Activated CD8-positive, alpha-beta T cell treated with anti-CD3 and anti-CD28 coated beads for 36 hours (primary cell): ENCODE measurements around the gene FRMD7. TPM values are rescaled to one million over a fixed set of nuclear protein-coding genes. Genes with fewer than 3 reads are reported as not detected.
"Not testable (repeated sequence)": the region's sequence is repeated elsewhere in the genome, so short reads cannot be mapped to it uniquely, and the experiment has no call there.

ENCODE experiments used
- ATAC-seq: fragments of 200-7000 bp; cut with Tn5 transposase; one replicate; pipeline ENCODE4 v1.10.0; 2021; ENCODE audit warnings: mild to moderate bottlenecking, moderate library complexity
- CTCF ChIA-PET: fragments of 350-600 bp; sonication (Branson Sonifier 250); formaldehyde crosslinking; loops from one replicate; lab custom pipeline; 2021; ENCODE audit warnings: antibody characterized with exemption; lab: Charles Lee
- POLR2A ChIA-PET: fragments of 350-600 bp; sonication (Branson Sonifier 250); formaldehyde crosslinking; loops from one replicate; lab custom pipeline; 2021; ENCODE audit warnings: antibody characterized with exemption; lab: Charles Lee
- DNase-seq: peaks from one replicate; pipeline ENCODE4 v3.0.0-alpha.2; 2020
- H3K27ac Mint-ChIP-seq: one replicate; pipeline ENCODE4 v1.8.0; 2021; ENCODE audit warnings: mild to moderate bottlenecking, mixed read lengths
- H3K27me3 Mint-ChIP-seq: one replicate; pipeline ENCODE4 v1.8.0; 2021; ENCODE audit warnings: mixed read lengths
- H3K36me3 Mint-ChIP-seq: one replicate; pipeline ENCODE4 v1.8.0; 2021; ENCODE audit warnings: low read depth, mixed read lengths
- H3K4me1 Mint-ChIP-seq: one replicate; pipeline ENCODE4 v1.8.0; 2021; ENCODE audit warnings: low read depth, mixed read lengths
- H3K4me3 Mint-ChIP-seq: one replicate; pipeline ENCODE4 v1.8.0; 2021; ENCODE audit warnings: mild to moderate bottlenecking, moderate library complexity, mixed read lengths
- H3K9me3 Mint-ChIP-seq: one replicate; pipeline ENCODE4 v1.8.0; 2021; ENCODE audit warnings: mixed read lengths
- CTCF ChIP-seq: fragments of 200-600 bp; IDR thresholded peaks from one replicate; pipeline ENCODE4 v1.8.0; 2022; ENCODE audit warnings: antibody characterized with exemption, mild to moderate bottlenecking
- intact Hi-C: fragments of 100-400 bp; cut with micrococcal nuclease; formaldehyde crosslinking; loops from one replicate; pipeline ENCODE4 v1.10.0; 2022
- total RNA-seq, 2 experiments: library from RNA; stranded (reverse); gene quantifications; one replicate each; pipeline ENCODE4 v1.2.3, GENCODE V29; 2021

The FRMD7 gene
- total RNA-seq, 2 experiments from 2014 or later, result not detected

DNA sequence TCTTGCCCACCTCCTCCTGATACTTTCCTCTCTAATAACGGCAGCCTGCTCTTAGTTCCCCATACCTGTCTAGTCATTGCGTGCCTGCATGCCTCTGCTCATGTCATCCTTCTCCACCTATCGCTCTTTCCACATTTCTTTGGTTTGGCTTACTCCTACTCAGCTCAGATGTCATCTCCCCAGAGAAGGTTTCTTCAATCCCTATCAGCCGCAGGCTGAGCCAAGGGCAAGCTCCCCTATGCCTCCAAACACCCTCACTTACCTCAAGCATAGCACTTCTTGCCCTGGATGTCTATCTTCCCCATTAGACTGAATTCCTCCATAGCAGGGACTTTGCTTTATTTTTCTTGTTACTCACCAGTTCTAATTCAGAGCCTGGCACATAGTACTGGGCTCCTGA is 26.6 kb downstream of the FRMD7 start:
- CTCF ChIA-PET, result interaction anchor here (2.9 kb wide), 1 partner anchor 9 kb away, joined by 13 read pairs; no protein-coding TSS in a partner anchor
- H3K9me3 Mint-ChIP-seq, result no peaks in the 10 kb centered on the region
- H3K36me3 Mint-ChIP-seq, result no peaks in the 10 kb centered on the region

DNA sequence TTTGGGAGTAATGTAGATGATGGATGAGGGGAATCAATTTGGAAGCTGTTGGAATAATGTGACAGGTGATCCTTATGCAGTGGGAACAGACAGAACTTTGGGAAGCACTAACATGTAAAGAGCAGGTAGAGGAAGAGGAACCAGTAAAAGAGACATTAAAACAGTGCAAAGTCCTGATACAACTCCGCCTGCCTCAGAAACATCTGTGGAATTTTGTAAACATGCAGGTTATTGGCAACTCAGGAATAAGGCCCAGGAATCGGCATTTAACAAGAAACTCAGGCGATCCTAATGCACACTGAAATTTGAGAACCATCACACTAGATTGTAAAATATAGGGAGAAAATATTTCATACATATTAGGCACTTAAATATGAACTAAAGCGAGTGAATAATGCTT is 29.1 kb downstream of the FRMD7 start:
- POLR2A ChIA-PET, H3K4me1 Mint-ChIP-seq, CTCF ChIA-PET, H3K27me3 Mint-ChIP-seq, H3K36me3 Mint-ChIP-seq, H3K4me3 Mint-ChIP-seq, H3K27ac Mint-ChIP-seq, ATAC-seq, H3K9me3 Mint-ChIP-seq, DNase-seq: not testable (repeated sequence)
- intact Hi-C loops, result loop anchor here (10.0 kb wide), 1 partner anchor 516 kb away; no protein-coding TSS in a partner anchor

More for the DNA sequence above, 26.6 kb downstream of the FRMD7 start:
- Mint-ChIP-seq H3K27ac (no peak overlapping the region), H3K4me3 (no peak overlapping the region), H3K27me3 (no peaks in the 10 kb centered on the region), H3K4me1 (no peaks in the 10 kb centered on the region)
- DNase-seq (no peak), ATAC-seq (no peak)
- no peak for TF ChIP-seq CTCF
- POLR2A ChIA-PET, result no interaction called here
- intact Hi-C loops, result no loop called here

DNA sequence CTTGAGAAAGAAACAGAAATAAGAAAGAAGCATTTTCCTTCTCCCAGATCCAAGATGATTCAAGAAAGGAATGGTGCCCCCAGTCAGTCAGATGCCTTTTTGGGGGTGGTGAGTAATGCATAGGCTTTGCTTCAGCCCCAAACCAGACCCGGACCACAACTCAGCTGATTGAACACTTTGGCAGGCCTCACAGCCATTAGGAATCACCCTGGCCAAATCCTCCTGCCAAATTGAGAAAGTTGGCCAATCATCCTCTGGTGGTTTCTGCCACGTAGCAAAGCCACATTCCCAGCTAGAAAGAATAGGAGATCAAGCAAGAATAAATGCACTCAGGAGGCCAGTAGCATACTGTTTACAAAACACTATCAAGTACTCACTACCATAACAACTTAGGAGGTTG is 33.7 kb downstream of the FRMD7 start:
- POLR2A ChIA-PET, result no interaction called here
- Mint-ChIP-seq H3K27ac (no peak overlapping the region), H3K27me3 (no peaks in the 10 kb centered on the region), H3K4me1 (peaks cover 6% of the 10 kb centered on the region), H3K36me3 (no peaks in the 10 kb centered on the region), H3K9me3 (no peaks in the 10 kb centered on the region), H3K4me3 (no peak overlapping the region)
- no peak for TF ChIP-seq CTCF
- CTCF ChIA-PET, result interaction anchor here (1.7 to 2.8 kb wide), 2 partner anchors 125 to 126 kb away, joined by 4 to 28 read pairs; partner anchors contain the start of gene RAP2C
- ATAC-seq (no peak), DNase-seq (no peak)
- intact Hi-C loops, result loop anchor here (10.0 kb wide), 1 partner anchor 521 kb away; no protein-coding TSS in a partner anchor

DNA sequence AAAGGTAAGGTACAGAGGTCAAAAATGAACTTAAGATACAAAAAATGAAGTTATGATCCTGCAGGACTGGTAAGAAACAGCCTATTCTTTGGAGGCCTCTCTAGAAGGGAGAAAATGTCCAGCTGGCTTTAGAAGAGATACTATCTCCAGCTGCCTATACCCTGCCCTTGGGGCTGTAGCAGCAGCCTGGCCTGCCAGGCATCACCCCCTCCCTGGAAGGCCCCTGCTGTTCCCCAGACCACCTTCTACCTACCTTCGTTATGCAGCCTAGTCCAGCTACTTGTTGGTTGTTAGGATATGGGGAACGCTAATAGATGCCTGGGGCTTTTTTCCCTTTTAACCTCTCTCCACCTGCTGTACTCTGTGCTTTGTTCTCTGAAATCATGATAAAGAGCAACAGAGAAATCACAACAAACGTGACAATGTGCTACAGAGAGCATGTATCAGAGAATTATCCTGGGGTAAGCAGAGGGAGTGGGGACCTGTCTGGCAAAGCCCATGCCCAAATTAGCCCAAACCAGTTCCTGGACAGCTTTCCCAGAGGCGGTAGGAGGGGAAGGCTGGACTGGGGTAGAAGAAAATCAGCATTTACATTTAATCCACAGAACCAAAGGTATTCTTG is 34.5 kb downstream of the FRMD7 start:
- CTCF ChIA-PET, result interaction anchor here (0.7 to 2.8 kb wide), 12 partner anchors 9 to 530 kb away, joined by 3 to 28 read pairs (median 4); partner anchors contain the start of gene RAP2C
- intact Hi-C loops, result loop anchor here (2.0 to 10.0 kb wide), 2 partner anchors 125 to 521 kb away; partner anchors contain the start of gene RAP2C
- no peak overlapping the region for H3K27ac Mint-ChIP-seq
- no peak overlapping the region for H3K4me3 Mint-ChIP-seq
- H3K4me1 Mint-ChIP-seq, result peaks cover 6% of the 10 kb centered on the region
- TF ChIP-seq CTCF, result no peak
- ATAC-seq, result no peak
- H3K27me3 Mint-ChIP-seq, result no peaks in the 10 kb centered on the region
- DNase-seq, result no peak
- no peaks in the 10 kb centered on the region for H3K9me3 Mint-ChIP-seq
- no peaks in the 10 kb centered on the region for H3K36me3 Mint-ChIP-seq
- POLR2A ChIA-PET, result no interaction called here

GRCh38 chrX:132092439-132093065 is 35.3 kb downstream of the FRMD7 start:
- no peaks in the 10 kb centered on the region for H3K36me3 Mint-ChIP-seq
- intact Hi-C loops, result loop anchor here (2.0 to 10.0 kb wide), 2 partner anchors 126 to 522 kb away; partner anchors contain the start of gene RAP2C
- no peaks in the 10 kb centered on the region for H3K27me3 Mint-ChIP-seq
- POLR2A ChIA-PET, result interaction anchor here (0.5 kb wide), 1 partner anchor 36 kb away, joined by 3 read pairs; no protein-coding TSS in a partner anchor
- no peak overlapping the region for H3K27ac Mint-ChIP-seq
- DNase-seq (peak; percentile 74), ATAC-seq (peak; percentile 94)
- peaks cover 6% of the 10 kb centered on the region for H3K4me1 Mint-ChIP-seq
- peak; percentile 69 for TF ChIP-seq CTCF
- CTCF ChIA-PET, result interaction anchor here (0.7 to 2.8 kb wide), 20 partner anchors 10 to 531 kb away, joined by 3 to 28 read pairs (median 4); partner anchors contain the start of gene RAP2C
- no peaks in the 10 kb centered on the region for H3K9me3 Mint-ChIP-seq
- no peak overlapping the region for H3K4me3 Mint-ChIP-seq
